H1 (cell line): Measurements from ENCODE around the gene ZBED4. TPM values are rescaled to one million over a fixed set of nuclear protein-coding genes. Genes with fewer than 3 reads are reported as not detected.

Experiments used
- CTCF ChIA-PET: fragments of 300-600 bp; sonication (Branson Sonifier 250); formaldehyde crosslinking; loops from one replicate; lab custom pipeline; 2021; ENCODE audit not compliant: partially characterized antibody; lab: Charles Lee
- POLR2A ChIA-PET: fragments of 300-600 bp; sonication (Branson Sonifier 250); formaldehyde crosslinking; loops from one replicate; lab custom pipeline; 2021; ENCODE audit warnings: inconsistent platforms; ENCODE audit not compliant: partially characterized antibody; lab: Charles Lee
- DNase-seq, 2 experiments: peaks; one replicate each; pipeline versions ENCODE4 v3.0.0 to v3.0.0-alpha.2; 2010 to 2022; ENCODE audit warnings: low spot score in 2 of 2, low read depth in 1 of 2, mixed read lengths in 1 of 2
- FAIRE-seq: peaks from 2 replicates; lab custom pipeline; 2011; peaks lifted over from hg19 to GRCh38; lab: Jason Lieb, UNC
- H2AFZ ChIP-seq: 2 replicates; pipeline ENCODE4 v1.8.1; 2012; ENCODE audit warnings: low read length, inconsistent platforms
- H2AK5ac ChIP-seq: 2 replicates; pipeline ENCODE4 v1.6.1; 2013; ENCODE audit warnings: low read depth, low read length
- H2BK120ac ChIP-seq: replicated peaks from 2 replicates; pipeline ENCODE3; 2013; ENCODE audit warnings: low read depth, low read length, inconsistent platforms
- H2BK12ac ChIP-seq: 2 replicates; pipeline ENCODE4 v1.6.1; 2013; ENCODE audit warnings: low read depth, low read length
- H2BK15ac ChIP-seq: 2 replicates; pipeline ENCODE4 v1.6.1; 2013; ENCODE audit warnings: low read length
- H2BK20ac ChIP-seq: 2 replicates; pipeline ENCODE4 v1.6.1; 2013; ENCODE audit warnings: low read length
- H2BK5ac ChIP-seq: 2 replicates; pipeline ENCODE4 v1.6.1; 2013; ENCODE audit warnings: low read depth, low read length
- H3K14ac ChIP-seq: 2 replicates; pipeline ENCODE4 v1.6.1; 2013; ENCODE audit warnings: inconsistent platforms; ENCODE audit not compliant: insufficient read length
- H3K18ac ChIP-seq: 2 replicates; pipeline ENCODE4 v1.6.1; 2013; ENCODE audit warnings: low read length; ENCODE audit errors: extremely low read depth
- H3K23ac ChIP-seq: 2 replicates; pipeline ENCODE4 v1.6.1; 2013; ENCODE audit warnings: inconsistent platforms; ENCODE audit not compliant: insufficient read length
- H3K23me2 ChIP-seq: 2 replicates; pipeline ENCODE4 v1.6.1; 2013; ENCODE audit warnings: low read depth, low read length
- H3K27ac ChIP-seq: 2 replicates; pipeline ENCODE4 v1.6.1; 2011; ENCODE audit warnings: low read depth, low read length, inconsistent platforms
- H3K27me3 ChIP-seq, 4 experiments: replicated peaks in 1 of 4; 1 replicate in 1 of 4; 2 replicates in 3 of 4; pipeline versions ENCODE4 v1.6.1 to v1.8.1; 2011 to 2013; ENCODE audit warnings: low read length in 3 of 4, mild to moderate bottlenecking in 3 of 4, inconsistent platforms in 2 of 4, mixed read lengths in 2 of 4, moderate library complexity in 1 of 4; ENCODE audit not compliant: control insufficient read depth in 3 of 4, insufficient read depth in 3 of 4; ENCODE audit errors: extremely low read depth in 1 of 4
- H3K36me3 ChIP-seq, 4 experiments: 2 replicates each; pipeline versions ENCODE4 v1.6.1 to v1.8.1; 2011 to 2013; ENCODE audit warnings: mild to moderate bottlenecking in 4 of 4, low read length in 3 of 4, moderate library complexity in 2 of 4, control low read depth in 1 of 4, inconsistent platforms in 1 of 4; ENCODE audit not compliant: insufficient read depth in 4 of 4, control insufficient read depth in 2 of 4
- H3K4ac ChIP-seq: replicated peaks from 2 replicates; pipeline ENCODE3; 2013; ENCODE audit warnings: low read length, low read depth, mixed read lengths, inconsistent platforms; ENCODE audit not compliant: insufficient read length
- H3K4me1 ChIP-seq, 4 experiments: replicated peaks in 1 of 4; 1 replicate in 1 of 4; 2 replicates in 3 of 4; pipeline versions ENCODE4 v1.6.1 to v1.8.1; 2011 to 2013; ENCODE audit warnings: low read length in 3 of 4, inconsistent platforms in 2 of 4, mixed read lengths in 1 of 4; ENCODE audit not compliant: insufficient read depth in 4 of 4, control insufficient read depth in 3 of 4
- H3K4me2 ChIP-seq, 2 experiments: 2 replicates each; pipeline versions ENCODE4 v1.6.1 to v1.8.1; 2011 to 2013; ENCODE audit warnings: low read depth in 2 of 2, low read length in 2 of 2, control low read depth in 1 of 2, inconsistent platforms in 1 of 2, mild to moderate bottlenecking in 1 of 2; ENCODE audit not compliant: insufficient read depth in 1 of 2
- H3K4me3 ChIP-seq, 4 experiments: fragments of 200-600, 300-600 bp in 1 of 4; sonication (generic), shearing (Covaris generic), sonication (Bioruptor Twin) in 1 of 4; 2 replicates each; pipeline versions ENCODE4 v1.5.1 to v1.8.1; 2011 to 2016; ENCODE audit warnings: low read length in 4 of 4, low read depth in 3 of 4, control low read depth in 2 of 4, inconsistent platforms in 2 of 4, mild to moderate bottlenecking in 2 of 4, mixed read lengths in 1 of 4, moderate library complexity in 1 of 4; ENCODE audit not compliant: insufficient read depth in 2 of 4; ENCODE audit errors: extremely low read depth in 1 of 4
- H3K56ac ChIP-seq: replicated peaks from 2 replicates; pipeline ENCODE3; 2013; ENCODE audit warnings: low read depth, mild to moderate bottlenecking, mixed read lengths, low read length, inconsistent platforms; ENCODE audit not compliant: insufficient read length
- H3K79me1 ChIP-seq: 2 replicates; pipeline ENCODE4 v1.6.1; 2013; ENCODE audit warnings: low read depth, low read length, control low read depth
- H3K79me2 ChIP-seq, 2 experiments: 2 replicates each; pipeline versions ENCODE4 v1.6.1 to v1.8.1; 2012 to 2013; ENCODE audit warnings: low read length in 2 of 2, mild to moderate bottlenecking in 2 of 2, inconsistent platforms in 1 of 2; ENCODE audit not compliant: insufficient read depth in 2 of 2, control insufficient read depth in 1 of 2
- H3K9ac ChIP-seq, 4 experiments: replicated peaks in 1 of 4; 1 replicate in 1 of 4; 2 replicates in 3 of 4; pipeline versions ENCODE4 v1.6.1 to v1.8.1; 2011 to 2013; ENCODE audit warnings: low read depth in 3 of 4, low read length in 3 of 4, control low read depth in 2 of 4, mild to moderate bottlenecking in 2 of 4, moderate library complexity in 2 of 4, inconsistent platforms in 1 of 4; ENCODE audit errors: extremely low read depth in 1 of 4
- H3K9me3 ChIP-seq, 2 experiments: 2 replicates each; pipeline versions ENCODE4 v1.6.1 to v1.8.1; 2012 to 2013; ENCODE audit warnings: mild to moderate bottlenecking in 2 of 2, moderate library complexity in 2 of 2, control low read depth in 1 of 2, inconsistent platforms in 1 of 2, low read depth in 1 of 2, low read length in 1 of 2, mixed read lengths in 1 of 2; ENCODE audit not compliant: insufficient read depth in 2 of 2
- H4K20me1 ChIP-seq, 2 experiments: replicated peaks in 1 of 2; 2 replicates each; pipeline versions ENCODE3 to v1.8.1; 2011 to 2013; ENCODE audit warnings: inconsistent platforms in 2 of 2, low read length in 2 of 2, mild to moderate bottlenecking in 1 of 2; ENCODE audit not compliant: insufficient read depth in 2 of 2, control insufficient read depth in 1 of 2
- H4K5ac ChIP-seq: 2 replicates; pipeline ENCODE4 v1.6.1; 2013; ENCODE audit warnings: low read length, low read depth, mixed read lengths, inconsistent platforms; ENCODE audit not compliant: insufficient read length
- H4K8ac ChIP-seq: 2 replicates; pipeline ENCODE4 v1.8.0; 2013; ENCODE audit warnings: mild to moderate bottlenecking, moderate library complexity, low read length, inconsistent platforms; ENCODE audit not compliant: insufficient read depth; ENCODE audit errors: extremely low read depth
- H4K91ac ChIP-seq: replicated peaks from 2 replicates; pipeline ENCODE3; 2013; ENCODE audit warnings: low read length, mixed read lengths, inconsistent platforms; ENCODE audit not compliant: insufficient read length
- CTCF ChIP-seq, 3 experiments: IDR thresholded peaks; 1 replicate in 2 of 3; 2 replicates in 1 of 3; pipeline versions ENCODE4 v1.5.1 to v1.6.1; 2011; ENCODE audit warnings: low read length in 3 of 3, mild to moderate bottlenecking in 3 of 3, inconsistent platforms in 2 of 3, low read depth in 1 of 3, moderate library complexity in 1 of 3; ENCODE audit not compliant: insufficient read depth in 1 of 3; ENCODE audit errors: control extremely low read depth in 1 of 3
- HDAC6 ChIP-seq: IDR thresholded peaks from one replicate; pipeline ENCODE4 v1.7.1; 2012; ENCODE audit warnings: low read depth, mild to moderate bottlenecking, inconsistent platforms, low read length, moderate library complexity
- POU5F1 ChIP-seq: IDR thresholded peaks from 2 replicates; pipeline ENCODE4 v1.6.1; 2011; ENCODE audit warnings: low read depth, mild to moderate bottlenecking, low read length, moderate library complexity
- SRF ChIP-seq: IDR thresholded peaks from 2 replicates; pipeline ENCODE4 v1.6.1; 2011; ENCODE audit warnings: mild to moderate bottlenecking, low read depth, low read length, moderate library complexity
- WGBS, 2 experiments: shearing (Covaris generic) in 1 of 2; methylation state at CpG; one replicate each; pipeline versions ENCODE4 v1.1.6 to v1.1.7; 2013 to 2015; ENCODE audit warnings: low lambda C conversion rate in 2 of 2, mixed read lengths in 2 of 2, inconsistent platforms in 1 of 2, low coverage in 1 of 2, missing lambda C conversion rate in 1 of 2; ENCODE audit not compliant: insufficient replicate concordance in 2 of 2, insufficient coverage in 1 of 2, insufficient read length in 1 of 2; ENCODE audit errors: extremely low coverage in 1 of 2, missing lambda C conversion rate in 1 of 2; 5-methylcytosine and 5-hydroxymethylcytosine counted together
- polyA plus RNA-seq, 7 experiments: library from polyadenylated mRNA; depleted of rRNA in 3 of 7; stranded (reverse) in 5 of 7; unstranded in 2 of 7; fragments of >200 nt in 5 of 7; fragments of 200-250 nt in 2 of 7; gene quantifications; 1 replicate in 5 of 7; 2 replicates in 1 of 7; 4 replicates in 1 of 7; pipeline versions ENCODE4 v1.2.1 to v1.2.3, GENCODE V29; 2011 to 2013; ENCODE audit warnings: missing spikeins in 2 of 7, mixed read lengths in 2 of 7
- total RNA-seq: library from RNA; stranded (reverse); fragmentation: NEBNext Ultra II Directional; extraction: Animal tissue kit (Norgen Biotek cat#: 25700); gene quantifications from 2 replicates; pipeline ENCODE4 v1.2.1, GENCODE V29; 2021

ZBED4 gene
- total and polyA plus RNA-seq, 2 of the 8 experiments (the other 6 are each of a cell fraction or from before 2014, with no cell fraction given) = 11.0 to 28.3 TPM

- Histone ChIP-seq H4K91ac (no peak overlapping the region), H3K36me3 (no peaks in the 10 kb centered on the region), H2BK15ac (no peak overlapping the region), H3K9ac (no peak overlapping the region), H3K18ac (no peak overlapping the region), H3K23ac (no peak overlapping the region), H3K4me1 (no peaks in the 10 kb centered on the region), H2BK12ac (no peak overlapping the region), H3K4me2 (no peak overlapping the region), H2BK5ac (no peak overlapping the region), H3K9me3 (peaks cover 4 to 5% of the 10 kb centered on the region in 2 experiments; a peak in 1 of 4 replicates), H2AFZ (no peak overlapping the region), H3K79me2 (peaks cover 18 to 92% of the 10 kb centered on the region in 2 experiments), H3K4ac (no peak overlapping the region), H4K5ac (no peak overlapping the region), H3K14ac (no peak overlapping the region), H2BK120ac (no peak overlapping the region), H3K56ac (no peak overlapping the region), H3K4me3 (no peak overlapping the region), H3K79me1 (peaks cover 22% of the 10 kb centered on the region), H3K27ac (no peak overlapping the region), H3K23me2 (no peaks in the 10 kb centered on the region), H4K8ac (peak overlapping the region; percentile 51; the same call in 1 of the 2 replicates), H2AK5ac (no peak overlapping the region), H4K20me1 (peaks cover 14 to 24% of the 10 kb centered on the region in 2 experiments), H2BK20ac (no peak overlapping the region), H3K27me3 (no peaks in the 10 kb centered on the region)
- DNase-seq = no peak
- POLR2A ChIA-PET = interaction anchor here (1.7 kb wide), 1 partner anchor 9 kb away, joined by 5 read pairs; no protein-coding TSS in a partner anchor
- WGBS, 2 experiments = 85% methylated on average over 29 of the region's 29 CpGs; no CpG with 5 or more reads in 1 of the 2 experiments
- no peak for FAIRE-seq
- CTCF ChIA-PET = interaction anchor here (1.6 kb wide), 1 partner anchor 10 kb away, joined by 3 read pairs; no protein-coding TSS in a partner anchor
- TF ChIP-seq HDAC6 (no peak), CTCF (IDR thresholded peaks at IDR 0.05; ENCODE audit: control extremely low read depth in 1 of 3, insufficient read depth in 1 of 3, low read depth in 1 of 3, low read length in 3 of 3) (peak in 2 of 3 experiments; percentile 16 to 20; a peak in 2 of 4 replicates), POU5F1 (no peak), SRF (no peak)
Observed at GRCh38 chr22:49861642-49862495, 8.2 kb downstream of the ZBED4 start.
